Brain pericyte (primary cell): ENCODE results near the gene RRP1B.
A peak's percentile ranks its signal among the peaks of the same experiment; 100 is the strongest.
"Not testable (repeated sequence)": the region's sequence is repeated elsewhere in the genome, so short reads cannot be mapped to it uniquely, and the experiment has no call there.

Experiments used
- DNase-seq: peaks from one replicate; pipeline ENCODE4 v3.0.0-alpha.2; 2012; ENCODE audit warnings: low read depth, low spot score

Gene RRP1B, protein sequence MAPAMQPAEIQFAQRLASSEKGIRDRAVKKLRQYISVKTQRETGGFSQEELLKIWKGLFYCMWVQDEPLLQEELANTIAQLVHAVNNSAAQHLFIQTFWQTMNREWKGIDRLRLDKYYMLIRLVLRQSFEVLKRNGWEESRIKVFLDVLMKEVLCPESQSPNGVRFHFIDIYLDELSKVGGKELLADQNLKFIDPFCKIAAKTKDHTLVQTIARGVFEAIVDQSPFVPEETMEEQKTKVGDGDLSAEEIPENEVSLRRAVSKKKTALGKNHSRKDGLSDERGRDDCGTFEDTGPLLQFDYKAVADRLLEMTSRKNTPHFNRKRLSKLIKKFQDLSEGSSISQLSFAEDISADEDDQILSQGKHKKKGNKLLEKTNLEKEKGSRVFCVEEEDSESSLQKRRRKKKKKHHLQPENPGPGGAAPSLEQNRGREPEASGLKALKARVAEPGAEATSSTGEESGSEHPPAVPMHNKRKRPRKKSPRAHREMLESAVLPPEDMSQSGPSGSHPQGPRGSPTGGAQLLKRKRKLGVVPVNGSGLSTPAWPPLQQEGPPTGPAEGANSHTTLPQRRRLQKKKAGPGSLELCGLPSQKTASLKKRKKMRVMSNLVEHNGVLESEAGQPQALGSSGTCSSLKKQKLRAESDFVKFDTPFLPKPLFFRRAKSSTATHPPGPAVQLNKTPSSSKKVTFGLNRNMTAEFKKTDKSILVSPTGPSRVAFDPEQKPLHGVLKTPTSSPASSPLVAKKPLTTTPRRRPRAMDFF

DNA sequence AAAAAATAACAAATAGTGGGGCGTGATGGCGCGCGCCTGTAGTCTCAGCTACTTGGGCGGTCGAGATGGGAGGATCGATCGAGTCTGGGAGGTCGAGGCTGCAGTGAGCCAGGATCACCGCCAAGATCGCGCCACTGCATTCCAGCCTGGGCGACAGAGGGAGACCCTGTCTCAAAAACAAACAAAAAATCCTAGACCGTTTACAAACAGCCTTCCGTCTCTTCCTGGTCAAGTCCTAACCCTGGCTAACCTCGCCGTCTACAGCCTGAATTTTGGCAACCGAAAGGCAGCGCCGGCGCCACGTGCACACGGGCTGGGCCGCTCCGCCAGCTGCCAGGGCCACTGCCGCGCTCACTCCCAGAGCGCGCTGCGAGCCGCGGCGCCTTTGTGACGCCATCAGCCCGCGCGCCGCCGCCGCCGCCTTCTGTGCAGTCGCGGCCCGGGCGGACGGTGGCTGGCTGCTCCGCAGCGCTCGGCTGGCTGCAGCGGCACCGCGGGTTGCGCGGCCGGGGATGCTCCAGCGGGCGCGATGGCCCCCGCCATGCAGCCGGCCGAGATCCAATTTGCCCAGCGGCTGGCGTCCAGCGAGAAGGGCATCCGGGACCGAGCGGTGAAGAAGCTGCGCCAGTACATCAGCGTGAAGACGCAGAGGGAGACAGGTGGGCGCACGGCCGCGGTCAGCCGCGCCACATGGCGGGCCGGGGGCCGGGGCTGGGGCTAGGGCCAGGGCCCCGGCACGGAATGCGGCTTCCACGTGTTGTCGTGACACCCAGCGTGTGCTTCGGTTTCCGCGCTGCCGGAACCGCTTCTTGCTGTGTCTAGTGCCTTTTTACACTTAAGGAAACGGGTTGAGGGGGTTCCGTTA lies at the start of gene RRP1B, which contains the start of gene HSF2BP:
RRP1B (plus strand) TSS at position 425 of the 865 bp plus-strand sequence; CDS start at position 530, 105 bp downstream.
HSF2BP (minus strand) TSS at position 353 of the 865 bp plus-strand sequence. CDS start 1,392 bp downstream, outside the sequence.
- DNase-seq: no peak

DNA sequence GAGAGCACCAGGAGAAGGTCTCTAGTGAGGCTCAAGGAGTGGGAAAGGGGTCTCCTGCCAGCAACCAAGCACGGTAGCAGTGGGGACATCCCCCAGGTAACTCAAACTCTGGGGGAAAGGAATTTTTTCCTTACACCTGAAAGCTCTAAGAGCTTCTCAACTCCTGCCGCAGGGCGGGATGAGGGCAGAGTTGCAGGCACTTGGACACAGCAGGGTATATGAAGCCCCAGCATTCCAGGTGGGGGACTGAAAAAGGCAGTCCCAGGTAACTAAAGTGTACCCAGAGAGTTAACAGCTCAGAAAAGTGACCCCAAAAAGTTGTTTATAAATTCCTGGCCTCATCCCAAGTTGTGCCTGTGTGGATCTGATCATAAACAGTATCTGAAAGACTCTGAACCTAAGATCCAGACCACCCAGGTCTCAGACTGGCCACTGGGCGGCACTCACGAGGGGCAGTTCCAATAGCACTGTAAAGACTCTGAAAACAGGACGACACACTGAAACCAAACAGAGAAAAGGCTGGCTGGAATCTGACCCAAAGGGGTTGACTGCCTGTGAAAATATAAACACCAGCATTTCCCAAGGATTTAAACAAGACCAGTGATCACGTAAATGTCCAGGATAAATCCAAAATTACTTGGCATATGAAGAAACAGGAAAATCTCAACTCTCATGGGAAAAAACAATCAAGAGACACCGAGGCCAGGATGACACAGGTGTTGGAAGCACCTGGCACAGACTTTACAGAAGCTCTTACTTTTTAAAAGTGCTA lies 47.6 kb upstream of the RRP1B start:
- peak; percentile 65 for DNase-seq

DNA sequence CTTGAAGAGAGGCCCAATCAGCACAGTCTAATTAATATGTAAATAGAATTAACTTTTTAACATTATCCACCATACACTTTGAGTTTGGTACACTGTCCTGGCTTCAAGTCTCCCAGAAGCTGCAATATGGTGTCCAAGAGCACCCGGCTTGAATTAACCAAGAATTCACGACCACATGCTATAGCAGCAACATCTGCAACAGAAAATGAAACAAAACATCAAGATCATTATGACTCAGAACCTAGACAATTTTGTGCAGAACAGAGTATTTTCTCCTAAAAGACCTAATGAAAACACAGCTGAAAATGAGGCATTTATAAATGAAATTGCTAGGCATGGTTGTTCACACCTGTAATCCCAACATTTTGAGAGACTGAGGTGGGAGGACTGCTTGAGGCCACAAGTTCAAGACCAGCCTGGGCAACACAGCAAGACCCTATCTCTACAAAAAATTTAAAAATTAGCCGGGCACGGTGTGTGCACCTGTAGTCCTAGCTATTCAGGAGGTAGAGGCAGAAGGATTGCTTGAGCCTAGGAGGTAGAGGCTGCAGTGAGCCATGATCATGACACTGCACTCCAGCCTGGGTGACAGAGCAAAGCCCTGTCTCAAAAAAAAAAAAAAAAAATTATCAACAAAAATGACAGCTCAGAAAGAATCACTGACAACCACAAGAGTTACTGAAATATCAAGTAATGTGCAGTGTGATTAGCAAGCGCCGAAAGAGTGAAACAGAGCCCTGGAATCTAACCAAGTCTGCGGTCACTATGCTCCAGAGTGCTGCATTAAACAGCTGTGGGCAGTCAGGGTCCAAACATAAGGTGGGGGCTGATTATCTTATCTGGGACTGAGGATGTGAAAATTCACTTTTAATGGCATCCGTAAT lies 45.4 kb upstream of the RRP1B start:
- no peak for DNase-seq

DNA sequence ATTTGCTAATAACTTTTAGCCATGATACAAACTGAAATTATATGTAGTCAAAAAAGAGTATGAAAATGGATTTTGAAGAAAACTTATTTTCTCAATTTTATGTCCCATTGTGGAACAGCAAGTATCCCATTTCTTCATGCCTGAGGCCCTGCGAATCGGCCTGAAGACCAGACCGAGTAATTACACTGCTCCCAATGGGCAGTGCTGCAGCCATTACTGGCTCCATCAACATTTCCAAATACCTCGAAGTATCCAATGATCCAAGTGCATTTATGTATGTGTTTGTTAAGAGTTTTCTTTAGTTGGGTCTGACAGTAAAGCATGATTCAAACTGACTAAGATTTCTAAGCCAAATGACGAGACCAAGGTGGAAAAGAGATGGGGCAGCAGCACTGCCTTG lies 44.5 kb upstream of the RRP1B start:
- no peak for DNase-seq

DNA sequence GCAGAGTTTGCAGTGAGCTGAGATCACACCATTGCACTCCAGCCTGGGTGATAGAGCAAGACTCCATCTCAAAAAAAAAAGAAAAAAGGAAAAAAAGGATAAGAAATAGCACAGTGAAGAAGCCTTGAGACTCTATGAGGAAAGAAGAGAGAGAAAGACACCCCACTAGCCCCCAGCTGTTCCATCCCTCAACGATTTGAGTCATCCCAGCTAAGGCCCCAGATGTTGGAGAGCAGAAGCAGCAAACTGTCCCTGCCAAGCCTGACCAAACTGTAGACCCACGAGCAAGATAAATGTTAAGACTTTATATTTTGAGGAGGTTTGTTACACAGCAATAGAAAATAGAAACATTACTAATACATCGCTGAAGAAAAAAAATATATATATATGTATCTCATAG lies 42.5 kb upstream of the RRP1B start:
- DNase-seq: not testable (repeated sequence)

DNA sequence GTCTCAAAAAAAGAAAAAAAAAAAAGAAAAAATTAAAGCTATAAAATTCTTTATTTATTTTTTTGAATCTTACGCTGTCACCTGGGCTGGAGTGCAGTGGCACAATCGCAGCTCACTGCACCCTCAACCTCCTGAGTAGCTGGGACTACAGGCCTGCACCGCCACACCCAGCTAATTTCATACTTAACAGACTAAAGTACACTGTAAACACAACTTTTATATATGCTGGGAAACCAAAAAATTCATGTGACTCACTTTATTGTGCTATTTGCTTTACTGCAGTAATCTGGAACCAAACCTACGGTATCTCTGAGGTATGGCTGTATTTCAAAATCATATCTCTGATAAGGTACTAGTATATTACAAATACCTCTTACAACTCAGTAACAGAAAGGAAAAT lies 40.4 kb upstream of the RRP1B start:
- DNase-seq: no peak

DNA sequence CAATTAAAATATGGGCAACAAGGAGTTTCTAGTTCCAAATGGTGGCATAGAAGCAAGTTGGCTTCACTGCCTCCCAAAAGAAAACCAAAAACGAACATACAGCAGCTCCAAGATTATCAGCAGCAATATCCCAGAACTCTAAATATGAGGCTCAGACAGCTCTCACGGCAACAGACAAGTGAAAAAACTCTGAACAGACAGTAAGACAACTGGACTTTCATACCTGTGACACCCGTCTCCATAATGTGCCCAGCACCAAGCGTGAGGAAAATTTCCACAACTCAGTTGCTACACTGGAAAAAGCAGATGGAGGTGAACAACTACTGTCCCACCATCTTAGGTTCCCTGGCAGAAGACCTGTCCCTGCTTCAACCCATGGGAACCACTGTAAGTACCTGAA lies 40.0 kb upstream of the RRP1B start:
- no peak for DNase-seq

DNA sequence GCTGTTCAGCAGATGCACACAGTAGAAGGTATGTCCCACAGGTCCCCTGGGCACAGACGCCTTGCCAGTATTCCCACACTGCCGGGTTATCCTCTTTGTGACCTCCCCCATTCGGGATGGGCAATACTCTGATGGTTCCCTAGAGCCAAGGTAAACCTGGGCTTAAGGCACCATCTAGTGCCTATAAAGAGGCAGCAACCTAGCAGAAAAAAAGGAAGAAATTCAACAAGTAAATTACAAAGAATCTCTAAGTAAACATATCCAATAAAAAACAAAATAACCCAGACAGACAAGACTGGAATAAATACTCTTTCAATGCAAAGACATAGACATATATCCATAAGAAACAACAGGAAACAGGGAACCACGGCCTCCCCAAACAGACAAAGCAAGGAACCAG lies 39.5 kb upstream of the RRP1B start:
- DNase-seq: no peak

DNA sequence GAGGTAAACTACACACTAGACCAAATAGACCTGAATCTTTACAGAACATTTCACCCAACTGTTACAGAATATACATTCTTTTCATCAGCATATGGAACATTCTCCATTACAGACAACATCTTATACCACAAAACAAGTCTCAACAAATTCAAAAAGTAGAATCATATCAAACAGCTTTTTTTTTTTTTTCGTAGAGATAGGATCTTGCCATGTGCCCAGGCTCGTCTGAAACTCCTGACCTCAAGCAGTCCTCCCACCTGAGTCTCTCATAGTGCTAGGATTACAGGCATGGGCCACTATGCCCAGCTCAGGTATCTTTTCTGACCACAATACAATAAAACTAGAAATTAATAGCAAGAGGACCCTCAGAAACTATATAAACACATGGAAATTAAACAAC lies 36.6 kb upstream of the RRP1B start:
- DNase-seq: no peak

DNA sequence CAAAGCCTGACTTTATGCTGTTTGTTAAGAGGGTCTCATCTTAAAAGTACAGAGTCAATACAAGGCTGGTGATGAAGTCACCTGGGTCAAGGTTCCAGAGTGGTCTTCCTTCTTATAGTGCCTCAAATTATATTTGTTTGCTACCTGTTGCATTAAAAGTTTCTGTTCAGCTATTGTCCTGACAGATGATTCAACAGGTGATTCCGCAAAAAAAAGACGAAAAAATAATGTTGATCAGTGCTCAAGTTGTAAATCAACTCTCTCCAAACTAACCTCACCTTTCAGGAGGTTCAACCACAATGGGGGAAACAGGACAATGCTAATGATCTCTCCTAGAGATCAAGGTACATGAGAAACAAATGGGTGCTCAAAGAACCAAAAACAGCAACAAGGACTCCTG lies 35.8 kb upstream of the RRP1B start:
- DNase-seq: no peak

DNA sequence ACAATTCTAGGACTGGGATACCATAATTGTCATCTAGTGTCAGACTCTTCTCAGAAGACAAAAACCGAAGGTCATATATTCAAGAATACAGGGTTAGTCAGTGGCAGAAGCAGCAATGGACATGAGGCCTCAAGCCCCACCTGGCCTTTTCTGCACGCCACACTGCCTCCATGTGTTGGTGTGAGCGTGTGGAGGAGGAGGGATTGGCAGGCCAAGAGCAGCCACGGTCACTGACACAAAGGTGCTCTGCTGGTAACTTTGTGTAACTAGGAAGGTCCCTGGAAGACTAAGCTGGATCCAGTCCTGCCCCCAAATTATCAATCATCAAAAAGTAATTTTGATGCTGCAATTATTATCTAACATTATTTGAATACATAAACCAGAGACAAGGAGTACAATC lies 35.0 kb upstream of the RRP1B start:
- no peak for DNase-seq

DNA sequence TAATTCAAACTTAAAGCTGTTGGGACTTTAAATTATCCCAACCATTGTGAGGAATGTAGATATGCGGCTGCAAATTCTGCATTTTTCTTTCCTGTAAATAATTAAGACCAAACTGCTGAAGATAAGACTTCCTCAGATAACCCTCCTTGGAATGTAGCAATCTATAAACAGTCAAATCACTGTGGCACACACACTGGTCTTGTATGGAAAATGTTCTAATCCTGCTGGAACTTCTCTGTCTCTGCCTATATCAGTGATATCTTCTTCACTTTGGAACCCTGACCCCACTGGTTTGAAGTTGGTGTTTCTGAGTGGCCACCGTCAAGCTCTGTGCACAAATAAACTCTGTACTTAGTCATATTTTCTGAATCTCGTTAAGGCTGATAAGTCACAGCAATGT lies 33.0 kb upstream of the RRP1B start:
- DNase-seq: no peak

DNA sequence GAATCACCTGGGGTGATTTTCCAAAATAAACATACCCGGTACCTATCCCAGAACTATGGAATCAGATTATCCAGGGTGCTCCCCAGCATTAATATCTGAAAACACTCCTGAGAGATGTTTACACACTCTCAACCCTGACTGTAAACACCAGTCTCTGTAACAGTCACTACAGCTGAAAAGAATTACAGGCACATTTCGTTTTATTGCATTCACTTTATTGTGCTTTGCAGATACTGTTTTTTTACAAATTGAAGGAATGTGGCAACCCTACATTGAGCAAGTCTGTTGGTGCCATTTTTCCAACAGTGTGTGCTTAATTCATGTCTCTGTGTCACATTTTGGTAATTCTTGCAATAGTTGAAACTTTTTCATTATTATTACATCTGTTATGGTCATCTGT lies 31.8 kb upstream of the RRP1B start:
- DNase-seq: no peak

DNA sequence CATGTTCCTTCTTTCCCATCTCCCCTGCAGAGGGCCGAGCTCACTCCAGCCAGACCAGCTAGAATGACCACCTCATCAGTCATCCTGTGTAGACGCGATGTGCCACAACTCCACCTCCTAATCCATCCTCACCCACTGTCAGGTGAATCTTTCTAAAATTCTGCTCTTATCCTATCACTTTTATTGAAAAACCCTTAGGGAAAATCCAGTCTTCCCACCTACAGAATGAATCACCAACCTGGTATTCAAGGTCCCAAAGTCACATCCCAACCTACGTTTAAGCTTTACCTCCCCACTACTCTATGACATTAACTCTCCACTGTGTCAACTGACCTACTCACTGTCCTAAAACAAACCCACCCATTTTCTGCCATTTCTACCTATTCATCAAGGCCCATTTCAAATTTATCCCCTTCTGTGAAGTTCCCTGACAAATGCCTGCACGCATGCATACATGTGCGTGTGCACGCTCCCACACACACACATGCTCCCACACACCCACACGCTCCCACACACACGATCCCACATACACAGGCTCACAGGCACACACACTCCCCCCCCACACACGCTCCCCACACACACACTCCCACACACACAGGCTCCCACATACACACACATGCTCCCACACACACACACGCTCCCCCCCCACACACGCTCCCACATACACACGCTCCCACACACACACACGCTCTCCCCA lies 27.8 kb upstream of the RRP1B start:
- DNase-seq: no peak

DNA sequence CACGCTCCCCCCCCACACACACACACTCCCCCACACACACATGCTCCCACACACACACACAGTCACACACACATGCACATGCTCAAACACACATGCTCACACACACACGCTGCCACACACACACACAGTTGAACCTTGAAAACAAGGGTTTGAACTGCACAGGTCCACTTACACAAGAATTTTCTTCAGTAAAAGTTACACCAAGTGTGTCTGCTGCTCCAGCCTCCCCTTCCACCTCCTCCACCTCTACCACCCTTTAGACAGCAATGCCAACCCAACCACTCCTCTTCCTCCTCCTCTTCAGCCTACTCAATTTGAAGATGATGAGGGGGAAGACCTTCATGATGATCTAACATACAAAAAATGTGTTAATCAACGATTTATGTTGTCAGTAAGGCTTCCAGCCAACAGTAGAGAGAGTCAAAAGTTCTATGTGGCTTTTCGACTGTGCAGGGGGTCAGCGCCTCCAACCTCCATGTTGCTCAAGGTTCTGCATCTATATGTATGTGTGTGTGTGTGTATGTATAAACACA lies 26.9 kb upstream of the RRP1B start:
- DNase-seq: no peak

DNA sequence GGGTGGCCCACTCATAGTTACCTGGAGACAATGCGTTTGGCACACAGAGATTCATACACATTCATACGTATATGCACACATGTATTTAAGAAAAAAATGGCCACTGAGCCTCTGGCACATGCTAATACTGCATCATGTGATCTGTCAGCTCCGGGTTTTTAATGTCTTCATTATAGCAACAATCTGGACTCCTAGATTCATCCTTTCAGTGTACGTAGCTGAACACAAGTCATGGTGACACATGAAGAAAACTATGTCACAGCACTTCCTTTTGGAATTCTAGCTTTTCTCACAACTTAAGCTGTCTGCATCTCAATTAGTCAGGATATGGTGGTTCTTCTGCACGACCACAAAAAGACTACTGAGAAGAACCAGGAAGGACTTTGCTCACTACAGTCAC lies 24.7 kb upstream of the RRP1B start:
- no peak for DNase-seq

DNA sequence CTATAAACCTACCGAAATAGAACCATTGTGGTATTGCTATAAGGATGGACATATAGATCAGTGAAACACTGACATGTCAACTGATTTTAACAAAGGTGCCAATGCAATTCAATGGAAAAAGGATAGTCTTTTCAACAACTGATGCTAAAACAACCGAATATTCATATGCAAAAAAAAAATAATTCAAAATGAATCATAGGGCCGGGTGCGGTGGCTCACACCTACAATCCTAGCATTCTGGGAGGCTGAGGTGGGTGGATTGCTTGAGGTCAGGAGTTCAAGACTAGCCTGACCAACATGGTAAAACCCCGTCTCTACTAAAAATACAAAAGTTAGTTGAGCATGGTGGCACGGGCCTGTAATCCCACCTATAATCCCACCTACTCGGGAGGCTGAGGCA lies 23.9 kb upstream of the RRP1B start:
- no peak for DNase-seq

DNA sequence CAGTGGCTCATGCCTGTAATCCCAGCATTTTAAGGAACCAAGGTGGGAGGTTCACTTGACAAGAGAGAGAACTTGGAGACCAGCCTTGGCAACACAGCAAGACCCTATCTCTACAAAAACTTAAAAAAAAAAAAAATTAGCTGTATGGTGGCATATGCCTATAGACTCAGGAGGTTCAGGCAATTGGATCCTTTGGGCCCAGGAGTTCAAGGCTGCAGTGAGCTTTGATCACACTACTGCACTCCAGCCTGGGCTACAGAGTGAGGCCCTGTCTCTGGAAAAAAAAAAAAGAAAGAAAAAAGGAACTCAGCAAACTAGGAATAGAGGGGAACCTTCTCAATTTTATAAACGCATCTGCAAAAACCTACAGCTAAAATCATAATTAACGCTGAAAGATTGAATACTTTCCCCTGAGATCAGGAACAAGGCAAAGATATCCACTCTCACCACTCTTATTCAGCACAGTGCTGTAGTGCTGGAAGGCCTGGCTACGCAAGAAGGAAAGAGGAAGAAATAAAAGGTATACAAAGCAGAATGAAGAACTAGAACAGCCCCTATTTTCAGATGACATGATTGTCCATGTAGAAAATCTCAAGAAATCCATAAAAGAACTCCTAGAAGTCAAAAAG lies 21.7 kb upstream of the RRP1B start:
- no peak for DNase-seq
